Thyroid gland (tissue), 4 donors: ENCODE data around the gene SLC6A3.
"Not testable (repeated sequence)": the region's sequence is repeated elsewhere in the genome, so short reads cannot be mapped to it uniquely, and the experiment has no call there.

Source experiments
- POLR2A ChIP-seq, 2 donors: fragments of 450-650 bp; IDR thresholded peaks; one replicate each; pipeline ENCODE4 v1.6.1; 2017; ENCODE audit warnings: antibody characterized with exemption in 2 of 2, mild to moderate bottlenecking in 2 of 2, moderate library complexity in 1 of 2
- TF ChIP-seq, protein P1 (sequence below), 6 experiments: fragments of 200-600 bp in 3 of 6; fragments of 450-650 bp in 3 of 6; sonication (generic) in 3 of 6; IDR thresholded peaks; one replicate each; pipeline ENCODE4 v1.5.1; 2016 to 2019; ENCODE audit warnings: antibody characterized with exemption in 6 of 6, mild to moderate bottlenecking in 2 of 6, inconsistent platforms in 1 of 6, moderate library complexity in 1 of 6

DNA sequence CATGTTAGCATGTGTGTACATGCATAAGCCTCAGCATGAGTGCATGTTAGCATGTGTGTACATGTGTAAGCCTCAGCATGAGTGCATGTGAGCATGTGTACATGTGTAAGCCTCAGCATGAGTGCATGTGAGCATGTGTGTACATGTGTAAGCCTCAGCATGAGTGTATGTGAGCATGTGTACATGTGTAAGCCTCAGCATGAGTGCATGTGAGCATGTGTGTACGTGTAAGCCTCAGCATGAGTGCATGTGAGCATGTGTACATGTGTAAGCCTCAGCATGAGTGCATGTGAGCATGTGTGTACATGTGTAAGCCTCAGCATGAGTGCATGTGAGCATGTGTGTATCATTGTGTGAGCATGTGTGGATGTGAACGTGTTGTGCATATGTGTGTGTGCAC lies 14.2 kb upstream of the SLC6A3 start:
- not testable (repeated sequence) for TF ChIP-seq POLR2A (IDR thresholded peaks at IDR 0.05)
- TF ChIP-seq, protein P1, sequence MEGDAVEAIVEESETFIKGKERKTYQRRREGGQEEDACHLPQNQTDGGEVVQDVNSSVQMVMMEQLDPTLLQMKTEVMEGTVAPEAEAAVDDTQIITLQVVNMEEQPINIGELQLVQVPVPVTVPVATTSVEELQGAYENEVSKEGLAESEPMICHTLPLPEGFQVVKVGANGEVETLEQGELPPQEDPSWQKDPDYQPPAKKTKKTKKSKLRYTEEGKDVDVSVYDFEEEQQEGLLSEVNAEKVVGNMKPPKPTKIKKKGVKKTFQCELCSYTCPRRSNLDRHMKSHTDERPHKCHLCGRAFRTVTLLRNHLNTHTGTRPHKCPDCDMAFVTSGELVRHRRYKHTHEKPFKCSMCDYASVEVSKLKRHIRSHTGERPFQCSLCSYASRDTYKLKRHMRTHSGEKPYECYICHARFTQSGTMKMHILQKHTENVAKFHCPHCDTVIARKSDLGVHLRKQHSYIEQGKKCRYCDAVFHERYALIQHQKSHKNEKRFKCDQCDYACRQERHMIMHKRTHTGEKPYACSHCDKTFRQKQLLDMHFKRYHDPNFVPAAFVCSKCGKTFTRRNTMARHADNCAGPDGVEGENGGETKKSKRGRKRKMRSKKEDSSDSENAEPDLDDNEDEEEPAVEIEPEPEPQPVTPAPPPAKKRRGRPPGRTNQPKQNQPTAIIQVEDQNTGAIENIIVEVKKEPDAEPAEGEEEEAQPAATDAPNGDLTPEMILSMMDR (IDR thresholded peaks at IDR 0.05) = not testable (repeated sequence)
